GM13976 (cell line): Measurements from ENCODE around the gene KCNH2.
"Not testable (repeated sequence)": the region's sequence is repeated elsewhere in the genome, so short reads cannot be mapped to it uniquely, and the experiment has no call there.

Source experiments
- DNase-seq: peaks from one replicate; pipeline ENCODE4 v3.0.0; 2012; ENCODE audit warnings: low spot score
- CTCF ChIP-seq: IDR thresholded peaks from 2 replicates; pipeline ENCODE4 v1.5.1; 2012; ENCODE audit warnings: borderline replicate concordance, mild to moderate bottlenecking; ENCODE audit not compliant: insufficient read depth; ENCODE audit errors: extremely low read depth, missing control alignments, control extremely low read depth
- in situ Hi-C: fragments of 300-500 bp; cut with MboI; formaldehyde crosslinking; loops from one replicate; pipeline ENCODE4 v1.12.0; 2022; ENCODE audit warnings: low sequenced_read_pairs, mixed read lengths, inconsistent platforms; ENCODE audit not compliant: unreplicated experiment

The KCNH2 gene

GRCh38 chr7:150914966-150915365 is 63.2 kb downstream of the KCNH2 start:
- no peak for DNase-seq
- in situ Hi-C loops: no loop called here
- no peak for TF ChIP-seq CTCF

- in situ Hi-C loops: no loop called here
Observed at GRCh38 chr7:150914196-150914595, 63.9 kb downstream of the KCNH2 start.

GRCh38 chr7:150912427-150912826 is 65.7 kb downstream of the KCNH2 start:
- in situ Hi-C loops: no loop called here
- no peak for TF ChIP-seq CTCF
- no peak for DNase-seq

More at GRCh38 chr7:150914196-150914595, 63.9 kb downstream of the KCNH2 start:
- no peak for TF ChIP-seq CTCF
- DNase-seq: no peak

GRCh38 chr7:150911590-150912267 is 66.4 kb downstream of the KCNH2 start:
- no peak for DNase-seq
- no peak for TF ChIP-seq CTCF
- in situ Hi-C loops: no loop called here

GRCh38 chr7:150910996-150911422 is 67.1 kb downstream of the KCNH2 start:
- in situ Hi-C loops: no loop called here
- DNase-seq: no peak
- TF ChIP-seq CTCF: no peak

- in situ Hi-C loops, DNase-seq: not testable (repeated sequence)
Observed at GRCh38 chr7:150910305-150910995, 67.7 kb downstream of the KCNH2 start.
